SIG-M5 treated with dmso at 0.1 percent for 504 hours (cell line): ENCODE results near the gene ELP6.

Experiments used
- DNase-seq: peaks from one replicate; lab custom pipeline; 2025; ENCODE audit not compliant: unreplicated experiment; lab: John Stamatoyannopoulos, UW

Gene ELP6

DNA sequence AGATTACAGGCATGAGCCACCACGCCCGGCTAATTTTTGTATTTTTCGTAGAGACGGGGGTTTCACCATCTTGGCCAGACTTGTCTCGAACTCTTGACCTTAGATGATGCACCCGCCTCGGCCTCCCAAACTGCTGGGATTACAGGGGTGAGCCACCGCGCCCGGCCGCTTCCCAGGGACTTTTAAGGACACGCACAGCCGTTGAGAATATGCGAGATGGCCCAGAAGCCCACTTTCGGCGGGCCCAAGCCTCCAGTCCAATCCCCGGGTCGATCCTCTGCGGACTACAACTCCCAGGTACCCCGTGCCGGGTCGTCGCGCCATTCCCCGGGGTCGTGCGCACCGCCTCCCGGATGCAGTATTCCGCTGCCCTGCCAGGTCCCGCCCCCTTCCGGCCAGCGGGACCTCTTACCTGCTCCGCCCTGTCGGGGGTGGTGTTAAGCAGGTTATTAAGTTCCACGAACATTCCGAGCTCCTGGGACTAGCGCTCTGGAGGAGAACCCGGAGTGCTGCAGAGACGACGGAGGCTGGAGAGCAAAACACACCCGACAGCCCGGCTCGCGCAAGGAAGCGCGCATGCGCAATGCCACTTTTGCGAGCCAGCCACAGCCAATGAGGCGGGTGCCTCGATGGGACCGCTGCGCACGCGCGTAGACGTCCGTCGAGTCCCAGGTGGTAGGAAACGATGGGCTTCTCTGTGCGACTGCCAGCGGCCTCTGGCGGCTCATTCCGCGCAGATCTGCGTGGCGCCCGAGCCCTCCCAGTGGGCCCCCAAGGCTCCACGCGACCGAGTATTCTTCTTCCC lies at the start of gene ELP6:
TSS of gene ELP6 (minus strand) at position 588 of the 805 bp plus-strand sequence. CDS start at position 466, 122 bp downstream.
- peak; percentile 95 for DNase-seq

- DNase-seq, result no peak
Measured at GRCh38 chr3:47556351-47556750, 42.8 kb upstream of the ELP6 start.

DNA sequence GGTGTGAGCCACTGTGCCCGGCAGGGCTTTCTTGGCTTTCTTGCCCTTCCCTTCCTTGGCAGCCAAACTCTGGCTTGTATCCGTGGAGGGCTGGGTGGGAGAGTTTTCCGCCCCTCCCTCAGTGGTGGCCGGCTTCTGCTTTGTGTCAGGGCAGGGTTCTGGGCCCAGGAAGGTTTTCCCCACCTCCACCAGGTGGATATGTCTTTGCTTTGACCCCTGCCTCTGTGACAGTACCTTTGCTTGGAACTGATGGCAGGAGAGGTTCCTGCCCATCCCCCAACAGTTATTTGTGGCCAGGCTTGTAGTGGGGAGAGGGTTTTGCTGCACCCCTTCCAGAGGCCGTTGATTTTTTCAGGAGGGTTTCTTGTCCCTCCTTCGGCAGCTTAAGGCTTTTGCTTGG lies 40.8 kb upstream of the ELP6 start:
- DNase-seq, result no peak

DNA sequence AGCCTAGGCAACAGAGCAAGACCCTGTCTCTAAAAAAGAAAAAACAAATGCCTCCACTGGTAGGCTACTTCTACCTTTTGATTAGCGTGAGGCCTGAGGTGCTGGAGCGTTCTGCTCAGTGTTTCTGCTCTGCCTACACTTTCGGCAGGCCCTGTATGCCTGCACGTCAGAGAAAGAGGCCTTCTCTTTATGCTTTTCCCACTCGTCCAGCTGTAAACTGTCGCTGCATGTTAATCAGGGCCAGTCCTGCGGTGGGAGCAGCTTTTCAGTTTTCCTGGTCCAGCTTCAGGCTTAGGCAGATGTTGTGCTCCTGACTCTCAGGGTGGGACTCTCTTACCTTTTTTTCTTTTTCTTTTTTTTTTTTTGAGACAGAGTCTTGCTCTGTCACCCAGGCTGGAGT lies 39.9 kb upstream of the ELP6 start:
- DNase-seq, result no peak

- DNase-seq, result no peak
Measured at GRCh38 chr3:47542471-47543173, 29.1 kb upstream of the ELP6 start.

DNA sequence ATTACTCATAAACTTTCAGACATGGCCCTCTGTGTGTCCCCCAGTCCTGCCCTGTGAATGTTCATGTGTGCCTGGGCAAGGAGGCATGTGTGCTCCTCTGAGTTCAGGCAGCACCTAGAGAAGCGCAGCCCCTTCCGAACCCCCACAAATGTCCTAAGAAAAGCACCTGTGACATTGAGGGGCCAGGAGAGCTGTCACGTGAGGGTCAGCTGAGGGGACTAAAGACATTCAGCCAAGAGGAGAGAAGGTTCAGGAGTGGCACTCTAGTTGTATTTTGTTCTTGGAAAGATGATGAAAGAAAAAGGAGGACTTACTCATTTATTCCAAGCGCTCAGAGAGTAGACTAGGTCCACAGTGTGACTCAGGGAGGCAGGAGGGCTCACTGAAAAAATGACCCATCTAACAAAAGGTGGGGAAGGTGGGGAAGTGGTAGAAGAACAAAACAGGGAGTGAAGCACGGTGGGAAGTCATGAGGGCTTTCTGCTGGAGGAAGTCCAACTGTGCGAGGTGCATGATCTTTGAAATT lies 28.1 kb upstream of the ELP6 start:
- DNase-seq, result no peak

GRCh38 chr3:47540281-47540680 lies 26.8 kb upstream of the ELP6 start:
- DNase-seq, result no peak

GRCh38 chr3:47536967-47537366 lies 23.5 kb upstream of the ELP6 start:
- DNase-seq, result no peak

DNA sequence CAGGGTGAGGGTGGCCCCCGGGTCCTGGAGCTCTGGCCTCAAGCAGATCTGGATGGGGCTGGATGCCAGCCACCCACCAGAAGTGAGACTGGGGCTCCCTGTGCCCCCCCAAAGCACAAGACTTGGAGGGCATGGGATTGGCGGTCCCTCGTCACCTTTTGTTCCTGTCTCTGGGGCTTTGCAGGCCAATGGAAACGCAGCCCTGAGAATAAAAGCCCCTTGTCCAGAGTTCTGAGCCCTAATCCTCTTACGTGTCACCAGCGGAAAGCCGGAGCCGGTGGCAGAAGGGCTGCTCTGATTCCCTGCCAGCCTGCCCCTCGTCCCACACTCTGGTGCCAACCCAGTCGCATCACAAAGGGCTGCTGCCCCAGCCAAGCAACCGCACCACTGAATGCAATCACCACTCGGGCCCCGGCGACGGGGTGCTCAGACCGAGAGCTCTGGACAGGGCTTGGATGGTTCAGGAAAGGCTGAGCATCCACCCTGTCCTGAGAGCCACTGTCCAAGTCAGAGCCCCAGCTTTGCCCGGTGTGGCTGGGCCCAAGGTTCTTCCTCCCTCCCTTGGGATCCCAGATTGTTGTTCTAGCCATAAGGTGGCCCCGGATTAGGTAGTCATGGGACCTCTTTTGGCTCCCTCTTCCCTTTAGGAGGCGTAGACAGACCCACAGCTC lies 22.8 kb upstream of the ELP6 start:
- no peak for DNase-seq

DNA sequence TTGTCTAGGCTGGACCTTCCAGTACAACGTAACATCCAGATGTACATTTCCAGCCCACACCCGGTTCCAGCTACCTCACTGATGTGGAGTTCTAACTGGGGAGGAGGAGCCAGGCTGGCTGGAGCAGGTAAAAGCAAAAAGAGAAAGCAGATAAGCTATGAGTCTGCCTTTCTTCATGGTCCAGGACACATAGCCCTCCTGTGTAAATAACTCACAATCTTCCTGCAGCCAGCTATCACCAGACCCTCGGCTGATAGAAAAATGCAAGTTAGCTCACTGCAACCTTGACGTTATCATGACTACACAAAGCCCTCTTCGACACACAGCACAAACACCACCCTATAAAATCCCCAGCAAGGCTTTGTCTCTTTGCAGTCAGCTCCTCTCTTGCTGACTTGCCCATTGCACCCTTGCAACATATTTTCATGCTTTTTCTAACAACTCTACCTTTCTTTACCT lies 20.5 kb upstream of the ELP6 start:
- no peak for DNase-seq

DNA sequence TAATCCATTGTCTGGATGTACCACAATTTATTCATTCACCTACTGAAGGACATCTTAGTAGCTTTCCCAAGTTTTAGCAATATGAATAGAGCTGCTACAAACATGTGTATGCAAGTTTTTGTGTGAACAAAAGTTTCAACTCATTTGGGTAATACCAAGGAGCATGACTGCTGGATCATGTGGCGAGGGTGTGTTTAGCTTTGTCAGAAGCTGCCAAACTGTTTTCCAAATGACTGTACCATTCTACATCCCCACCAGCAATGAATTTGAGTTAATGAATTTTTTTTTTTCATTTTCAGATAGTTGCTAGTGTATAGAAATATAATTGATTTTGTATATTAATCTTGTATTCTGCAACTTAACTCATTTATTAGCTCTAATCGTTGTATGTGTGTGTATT lies 20.0 kb upstream of the ELP6 start:
- DNase-seq, result no peak

- DNase-seq, result no peak
Measured at GRCh38 chr3:47527952-47528725, 14.6 kb upstream of the ELP6 start.

- DNase-seq, result no peak
Measured at GRCh38 chr3:47525617-47526016, 12.1 kb upstream of the ELP6 start.

DNA sequence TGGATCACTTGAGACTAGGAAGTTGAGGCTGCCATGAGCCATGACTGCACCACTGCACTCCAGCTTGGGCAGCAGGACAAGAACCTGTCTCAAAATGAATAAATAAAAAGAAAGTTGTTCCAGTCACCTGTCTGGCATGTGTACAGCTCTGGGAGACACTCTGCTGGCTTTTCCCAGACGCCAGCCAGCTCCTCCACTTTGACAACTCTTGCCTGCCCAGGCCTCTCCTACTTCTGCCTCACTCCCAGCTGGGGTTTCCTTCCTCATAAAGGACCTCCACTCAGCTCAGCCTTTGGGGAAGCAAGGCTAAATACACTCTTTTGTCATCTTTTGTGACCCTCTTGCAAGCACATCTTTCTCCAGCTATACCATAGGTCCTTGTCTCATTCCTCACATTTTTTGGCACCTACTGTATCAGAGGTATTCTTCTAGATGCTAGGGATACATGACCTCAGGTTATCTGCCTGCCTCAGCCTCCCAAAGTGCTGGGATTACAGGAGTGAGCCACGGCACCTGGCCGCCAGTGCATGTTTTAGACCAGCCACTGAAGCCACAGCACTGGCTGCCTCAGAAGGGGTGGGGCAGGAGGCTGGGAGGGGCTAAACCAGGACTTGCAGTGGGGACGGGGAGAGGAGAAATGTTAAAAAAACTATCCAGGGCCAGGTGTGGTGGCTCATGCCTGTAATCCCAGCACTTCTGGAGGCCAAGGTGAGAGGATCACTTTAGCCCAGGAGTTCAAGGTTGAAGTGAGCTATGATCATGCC lies 10.0 kb upstream of the ELP6 start:
- no peak for DNase-seq

DNA sequence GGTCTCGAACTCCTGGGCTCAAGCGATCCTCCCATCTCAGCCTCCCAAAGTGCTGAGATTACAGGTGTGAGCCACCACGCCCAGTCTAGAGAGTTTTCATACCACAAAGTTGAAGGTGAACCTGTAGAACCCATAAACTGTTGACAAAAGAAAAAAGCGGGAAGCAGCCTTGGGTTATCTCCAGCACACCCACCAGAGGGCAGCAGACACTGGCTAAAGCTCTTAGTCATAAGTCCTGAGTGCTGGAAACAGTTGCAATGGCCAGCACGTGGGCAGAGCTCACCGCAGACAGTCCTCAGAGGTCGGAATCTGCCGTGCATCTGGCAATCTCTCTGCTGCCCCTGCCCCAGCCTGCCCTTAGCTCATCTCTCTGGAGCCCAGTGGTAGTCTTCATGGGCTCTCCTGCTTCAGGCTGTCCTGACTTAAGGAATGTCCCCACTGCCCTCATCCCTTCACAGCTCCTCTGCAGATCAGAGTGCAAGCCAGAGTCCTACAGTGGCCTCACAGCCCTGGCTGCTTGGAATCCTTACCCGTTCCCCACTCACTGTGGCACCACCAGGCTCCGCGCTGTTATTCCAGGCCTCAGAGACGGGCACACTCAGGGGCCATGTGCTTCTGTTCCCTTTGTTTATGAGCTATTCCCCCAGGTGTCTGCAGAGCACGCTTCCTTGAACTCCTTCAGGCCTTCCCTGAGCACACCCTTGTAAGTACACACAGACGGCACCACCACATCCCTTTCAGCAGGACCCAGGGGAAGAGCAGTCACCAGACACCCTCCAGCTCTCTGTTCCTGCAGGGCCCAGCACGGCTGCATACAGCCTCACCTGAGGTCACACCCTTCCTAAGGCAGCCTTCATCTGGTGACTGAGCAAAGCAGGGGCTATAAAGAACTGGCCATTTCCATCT lies 8.8 kb upstream of the ELP6 start:
- peak; percentile 93 for DNase-seq

DNA sequence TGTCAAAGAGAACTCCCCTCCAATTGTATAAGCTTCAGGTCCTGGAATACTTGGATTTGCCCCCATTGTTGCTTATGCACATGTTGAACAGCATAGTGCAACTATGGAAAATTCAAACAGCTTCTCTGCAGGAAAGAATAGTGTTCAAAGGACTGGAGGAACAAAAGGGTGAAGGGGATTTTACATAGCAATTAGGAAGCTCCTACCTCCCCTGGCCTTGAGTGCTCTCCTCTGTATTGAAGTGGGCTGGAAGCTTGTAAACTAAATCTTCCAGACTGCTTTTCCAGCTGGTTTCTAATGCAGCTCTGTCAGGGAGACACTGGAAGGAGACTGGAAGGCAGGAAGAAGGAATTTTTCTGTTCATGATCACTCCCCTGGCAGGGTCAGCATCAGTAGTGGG lies 7.2 kb upstream of the ELP6 start:
- no peak for DNase-seq

- DNase-seq, result no peak
Measured at GRCh38 chr3:47517937-47518336, 4.4 kb upstream of the ELP6 start.

GRCh38 chr3:47515864-47516319 lies 2.4 kb upstream of the ELP6 start:
- DNase-seq, result no peak

- no peak for DNase-seq
Measured at GRCh38 chr3:47515100-47515499, 1.6 kb upstream of the ELP6 start.
